CD4-positive, alpha-beta T cell (primary cell): ENCODE data around the gene USP47. TPM values are rescaled to one million over a fixed set of nuclear protein-coding genes. Genes with fewer than 3 reads are reported as not detected.

Source experiments
- ATAC-seq: fragments of 200-7000 bp; cut with Tn5 transposase; one replicate; pipeline ENCODE4 v1.10.0; 2022; ENCODE audit warnings: mild to moderate bottlenecking; ENCODE audit not compliant: poor library complexity
- CTCF ChIA-PET: fragments of 350-600 bp; sonication (Branson Sonifier 250); formaldehyde crosslinking; loops from one replicate; lab custom pipeline; 2021; ENCODE audit warnings: antibody characterized with exemption, inconsistent platforms; lab: Charles Lee
- POLR2A ChIA-PET: fragments of 350-600 bp; sonication (Branson Sonifier 250); formaldehyde crosslinking; loops from one replicate; lab custom pipeline; 2021; ENCODE audit warnings: antibody characterized with exemption, inconsistent platforms; lab: Charles Lee
- DNase-seq, 14 experiments: peaks; one replicate each; pipeline ENCODE4 v3.0.0-alpha.2; 2013 to 2020; ENCODE audit warnings: mixed read lengths in 2 of 14
- H3K27ac ChIP-seq, 2 donors: one replicate each; pipeline versions ENCODE4 v1.5.1 to v1.7.0; 2013; ENCODE audit warnings: low read length in 2 of 2, low read depth in 1 of 2, mild to moderate bottlenecking in 1 of 2
- H3K27me3 ChIP-seq, 2 experiments: 1 replicate in 1 of 2; 2 replicates in 1 of 2; pipeline versions ENCODE4 v1.6.1 to v1.7.0; 2013; ENCODE audit warnings: low read length in 2 of 2, control low read depth in 1 of 2, mild to moderate bottlenecking in 1 of 2, moderate library complexity in 1 of 2; ENCODE audit not compliant: insufficient read depth in 2 of 2, control insufficient read depth in 1 of 2
- H3K36me3 ChIP-seq: one replicate; pipeline ENCODE4 v1.6.1; 2013; ENCODE audit warnings: low read length, control low read depth; ENCODE audit not compliant: insufficient read depth
- H3K4me1 ChIP-seq: one replicate; pipeline ENCODE4 v1.6.1; 2013; ENCODE audit warnings: low read length, control low read depth; ENCODE audit not compliant: insufficient read depth
- H3K4me3 ChIP-seq: one replicate; pipeline ENCODE4 v1.5.1; 2013; ENCODE audit warnings: mild to moderate bottlenecking, low read length, moderate library complexity
- H3K9me3 ChIP-seq, 2 experiments: 1 replicate in 1 of 2; 2 replicates in 1 of 2; pipeline versions ENCODE4 v1.6.1 to v1.7.0; 2013; ENCODE audit warnings: low read length in 2 of 2, mild to moderate bottlenecking in 2 of 2, control low read depth in 1 of 2, moderate library complexity in 1 of 2; ENCODE audit not compliant: control insufficient read depth in 1 of 2, insufficient read depth in 1 of 2
- H3K27ac Mint-ChIP-seq: one replicate; pipeline ENCODE4 v1.8.0; 2020; ENCODE audit warnings: mixed read lengths
- H3K27me3 Mint-ChIP-seq: one replicate; pipeline ENCODE4 v1.8.0; 2021; ENCODE audit warnings: mixed read lengths
- H3K36me3 Mint-ChIP-seq: one replicate; pipeline ENCODE4 v1.8.0; 2021; ENCODE audit warnings: low read depth, mixed read lengths
- H3K4me1 Mint-ChIP-seq: one replicate; pipeline ENCODE4 v1.8.0; 2021; ENCODE audit warnings: low read depth, mixed read lengths
- H3K4me3 Mint-ChIP-seq: one replicate; pipeline ENCODE4 v1.8.0; 2020; ENCODE audit warnings: mild to moderate bottlenecking, mixed read lengths
- H3K9me3 Mint-ChIP-seq: one replicate; pipeline ENCODE4 v1.8.0; 2020; ENCODE audit warnings: mixed read lengths
- intact Hi-C, 2 experiments: fragments of 100-400 bp; cut with DNase I in 1 of 2; cut with micrococcal nuclease in 1 of 2; formaldehyde crosslinking; loops; one replicate each; pipeline versions ENCODE4 v1.15.1 to v1.9.0; 2023 to 2025; cut with DNase I, micrococcal nuclease
- total RNA-seq, 174 experiments: library from RNA in 2 of 174; stranded (reverse) in 2 of 174; gene quantifications; one replicate each; pipeline ENCODE4 v1.2.3 and lab custom pipeline; 2021 to 2026
- TF ChIP-seq, protein P1 (sequence below): fragments of 200-600 bp; IDR thresholded peaks from one replicate; pipeline ENCODE4 v1.8.0; 2022; ENCODE audit warnings: antibody characterized with exemption, mild to moderate bottlenecking

USP47 gene
- total RNA-seq, 2 experiments from 2014 or later = 97.0 to 100 TPM

DNA sequence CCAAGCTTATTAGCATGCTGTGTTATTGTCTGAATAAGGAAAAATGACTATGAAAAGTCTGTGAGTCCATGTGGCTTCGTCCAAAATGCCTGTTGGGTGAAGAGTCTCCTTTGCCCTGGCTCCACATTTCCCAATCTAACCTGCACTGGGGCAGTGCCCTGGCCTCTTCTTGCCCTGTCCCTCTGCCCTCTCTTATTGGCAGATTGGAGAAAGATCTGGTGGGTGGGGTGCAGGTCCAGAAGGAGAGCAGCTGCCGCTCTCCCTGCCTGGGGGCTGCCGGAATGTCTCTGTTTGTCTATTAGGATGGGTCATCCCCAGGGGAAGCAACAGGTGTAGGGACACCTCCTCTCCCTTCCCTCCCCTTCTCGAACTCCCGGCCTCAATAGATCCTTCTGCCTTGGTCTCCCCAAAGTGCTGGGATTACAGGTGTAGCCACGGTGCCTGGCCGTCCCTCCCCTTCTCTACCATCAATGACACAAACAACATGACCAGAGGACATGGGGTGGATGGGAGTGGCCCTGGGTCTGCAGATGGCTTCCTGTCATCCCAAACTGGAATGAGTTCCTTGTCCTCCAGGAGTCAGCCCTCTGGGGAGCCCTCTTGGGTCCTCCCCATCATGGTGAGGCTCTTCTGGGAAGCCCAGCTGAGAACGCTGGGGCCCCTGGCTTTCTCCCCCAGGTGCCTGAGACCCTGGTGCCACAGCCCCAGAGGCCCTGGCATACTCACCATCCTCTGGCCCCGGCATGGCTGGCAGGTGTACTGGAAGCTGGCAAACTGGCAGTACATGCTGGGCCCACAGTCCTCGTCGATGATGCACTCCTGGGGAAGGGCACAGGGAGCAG is 126.1 kb downstream of the USP47 start:
- Mint-ChIP-seq H3K9me3 (no peaks in the 10 kb centered on the region), H3K4me1 (peaks cover 4% of the 10 kb centered on the region), H3K36me3 (no peaks in the 10 kb centered on the region), H3K27ac (no peak overlapping the region), H3K4me3 (no peak overlapping the region), H3K27me3 (no peaks in the 10 kb centered on the region)
- H3K27me3 ChIP-seq = no peaks in the 10 kb centered on the region
- ATAC-seq (no peak), DNase-seq (no peak)
- H3K4me1 ChIP-seq = peaks cover 7% of the 10 kb centered on the region
- no peak overlapping the region for H3K4me3 ChIP-seq
- TF ChIP-seq, protein P1, sequence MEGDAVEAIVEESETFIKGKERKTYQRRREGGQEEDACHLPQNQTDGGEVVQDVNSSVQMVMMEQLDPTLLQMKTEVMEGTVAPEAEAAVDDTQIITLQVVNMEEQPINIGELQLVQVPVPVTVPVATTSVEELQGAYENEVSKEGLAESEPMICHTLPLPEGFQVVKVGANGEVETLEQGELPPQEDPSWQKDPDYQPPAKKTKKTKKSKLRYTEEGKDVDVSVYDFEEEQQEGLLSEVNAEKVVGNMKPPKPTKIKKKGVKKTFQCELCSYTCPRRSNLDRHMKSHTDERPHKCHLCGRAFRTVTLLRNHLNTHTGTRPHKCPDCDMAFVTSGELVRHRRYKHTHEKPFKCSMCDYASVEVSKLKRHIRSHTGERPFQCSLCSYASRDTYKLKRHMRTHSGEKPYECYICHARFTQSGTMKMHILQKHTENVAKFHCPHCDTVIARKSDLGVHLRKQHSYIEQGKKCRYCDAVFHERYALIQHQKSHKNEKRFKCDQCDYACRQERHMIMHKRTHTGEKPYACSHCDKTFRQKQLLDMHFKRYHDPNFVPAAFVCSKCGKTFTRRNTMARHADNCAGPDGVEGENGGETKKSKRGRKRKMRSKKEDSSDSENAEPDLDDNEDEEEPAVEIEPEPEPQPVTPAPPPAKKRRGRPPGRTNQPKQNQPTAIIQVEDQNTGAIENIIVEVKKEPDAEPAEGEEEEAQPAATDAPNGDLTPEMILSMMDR = no peak
- no peaks in the 10 kb centered on the region for H3K36me3 ChIP-seq
- H3K27ac ChIP-seq = no peak overlapping the region
- intact Hi-C loops = loop anchor here in 1 of 2 experiments (5.0 kb wide), 1 partner anchor 171 kb away; no protein-coding TSS in a partner anchor
- CTCF ChIA-PET = interaction anchor here (1.2 kb wide), 1 partner anchor 314 kb away, joined by 3 read pairs; no protein-coding TSS in a partner anchor
- no peaks in the 10 kb centered on the region for H3K9me3 ChIP-seq
- POLR2A ChIA-PET = no interaction called here

DNA sequence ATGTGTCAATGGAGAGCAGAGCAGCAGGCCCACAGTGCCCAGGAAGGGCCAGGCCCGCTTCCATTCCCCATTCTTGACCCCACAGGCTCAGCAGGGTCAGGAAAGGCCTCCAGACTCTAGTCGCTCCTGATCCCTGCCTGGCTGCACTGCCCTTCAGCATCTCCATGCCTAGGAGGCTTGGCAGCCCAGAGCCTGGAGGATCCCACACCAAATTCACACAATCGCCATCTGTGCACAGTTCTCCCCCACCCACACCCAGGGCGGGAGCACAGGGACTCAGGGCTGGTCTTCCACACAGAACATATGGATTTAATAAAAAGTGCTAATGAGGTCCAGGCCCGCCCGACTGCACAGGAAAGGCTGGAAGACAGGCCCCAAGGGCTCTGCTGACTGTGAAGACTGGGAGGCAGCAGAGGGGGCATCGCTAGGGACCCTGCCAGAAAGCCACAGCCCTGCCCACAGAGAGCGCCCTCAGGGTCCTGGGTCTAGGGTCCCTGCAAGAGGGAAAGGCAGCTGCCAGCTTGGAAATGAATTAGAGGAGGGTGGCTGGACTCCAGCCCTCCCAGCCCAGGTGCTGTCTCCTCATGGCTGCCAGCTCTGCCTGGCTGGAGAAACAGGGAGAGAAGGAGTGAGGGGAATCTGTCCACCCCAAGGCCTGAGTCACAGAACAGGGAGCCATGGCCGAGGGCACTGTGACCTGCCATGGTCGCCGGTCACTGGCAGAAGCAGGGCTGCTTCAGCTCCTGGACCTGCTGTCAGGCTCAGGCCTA is 126.9 kb downstream of the USP47 start:
- no peak overlapping the region for H3K27ac Mint-ChIP-seq

More for the DNA sequence above, 126.9 kb downstream of the USP47 start:
- H3K4me1 Mint-ChIP-seq = peaks cover 4% of the 10 kb centered on the region
- no peak overlapping the region for H3K27ac ChIP-seq
- ChIA-PET CTCF (no interaction called here), POLR2A (no interaction called here)
- H3K4me3 ChIP-seq = no peak overlapping the region
- no peaks in the 10 kb centered on the region for H3K9me3 Mint-ChIP-seq
- peaks cover 7% of the 10 kb centered on the region for H3K4me1 ChIP-seq
- intact Hi-C loops = loop anchor here in 1 of 2 experiments (5.0 kb wide), 1 partner anchor 171 kb away; no protein-coding TSS in a partner anchor
- TF ChIP-seq, protein P1 = no peak
- no peak for ATAC-seq
- H3K4me3 Mint-ChIP-seq = no peak overlapping the region
- no peaks in the 10 kb centered on the region for H3K27me3 ChIP-seq
- no peaks in the 10 kb centered on the region for H3K9me3 ChIP-seq
- no peaks in the 10 kb centered on the region for H3K27me3 Mint-ChIP-seq
- no peaks in the 10 kb centered on the region for H3K36me3 ChIP-seq
- no peak for DNase-seq
- no peaks in the 10 kb centered on the region for H3K36me3 Mint-ChIP-seq
